GM12891 (cell line): Measurements from ENCODE around the gene MFAP4.

Source experiments
- POLR2A ChIP-seq: IDR thresholded peaks from 2 replicates; pipeline ENCODE4 v1.6.1; 2011; ENCODE audit warnings: low read depth, low read length, control low read depth
- POLR2AphosphoS5 ChIP-seq: IDR thresholded peaks from 2 replicates; pipeline ENCODE4 v1.6.1; 2011; ENCODE audit warnings: low read depth, low read length, control low read depth
- TAF1 ChIP-seq: IDR thresholded peaks from 2 replicates; pipeline ENCODE4 v1.6.1; 2011; ENCODE audit warnings: low read depth, low read length, control low read depth

GRCh38 chr17:19415806-19416775 is 29.1 kb upstream of the MFAP4 start:
- TF ChIP-seq POLR2A = no peak
- no peak for TF ChIP-seq POLR2AphosphoS5
- TF ChIP-seq TAF1 = no peak
